Erythroblast (primary cell): ENCODE results near the gene USP40.

Experiments used
- DNase-seq, 2 experiments: peaks; one replicate each; lab custom pipeline; 2025; lab: John Stamatoyannopoulos, UW
- GATA1 ChIP-seq: IDR thresholded peaks from 2 replicates; pipeline ENCODE4 v1.6.1; 2011; ENCODE audit warnings: low read depth, mild to moderate bottlenecking, control low read depth, low read length, moderate library complexity
- POLR2A ChIP-seq: IDR thresholded peaks from 2 replicates; pipeline ENCODE4 v1.6.1; 2011; ENCODE audit warnings: mild to moderate bottlenecking, low read length

USP40 gene

DNA sequence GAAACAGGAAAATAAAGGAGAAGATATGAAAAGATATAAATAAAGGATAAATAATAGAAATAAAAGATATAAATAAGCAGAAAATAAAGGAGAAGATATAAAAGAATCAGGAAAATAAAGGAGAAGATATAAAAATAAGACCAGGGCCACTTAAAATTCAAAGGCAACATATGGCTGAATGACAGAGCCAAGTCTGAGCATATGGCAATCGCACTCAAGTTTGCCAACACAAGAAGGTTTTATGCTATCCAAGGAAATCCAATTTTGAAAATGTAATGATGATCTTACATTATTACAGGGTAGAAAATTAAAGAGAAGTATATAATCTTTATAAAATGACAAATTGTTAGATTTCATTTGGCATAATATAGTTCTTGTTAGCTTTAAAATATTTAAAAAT is 33.6 kb downstream of the USP40 start:
- no peak for DNase-seq
- TF ChIP-seq POLR2A (no peak), GATA1 (no peak)

DNA sequence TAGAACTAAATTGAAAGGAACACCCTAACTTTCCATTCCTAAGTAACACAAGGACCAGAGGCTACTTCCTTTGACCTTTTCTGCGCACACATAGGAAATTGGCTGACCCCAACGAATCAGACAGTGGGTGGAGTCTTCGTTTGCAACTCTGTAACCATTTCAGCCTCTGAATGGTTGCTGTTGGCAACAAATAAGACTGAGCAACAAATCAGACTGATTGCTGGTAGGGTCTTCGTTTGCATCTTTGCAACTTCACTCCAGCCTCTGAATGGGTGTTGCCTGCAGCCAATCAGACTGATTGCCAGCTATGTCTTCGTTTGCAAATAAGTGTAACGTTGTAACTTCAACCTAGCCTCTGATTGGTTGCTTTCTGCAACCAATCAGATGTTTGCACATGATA is 34.6 kb downstream of the USP40 start:
- no peak for DNase-seq
- TF ChIP-seq GATA1 (no peak), POLR2A (no peak)

GRCh38 chr2:233530381-233530780 is 36.2 kb downstream of the USP40 start:
- TF ChIP-seq GATA1, result no peak
- no peak for TF ChIP-seq POLR2A

GRCh38 chr2:233528182-233528581 is 38.4 kb downstream of the USP40 start:
- TF ChIP-seq POLR2A (no peak), GATA1 (no peak)

More at GRCh38 chr2:233530381-233530780, 36.2 kb downstream of the USP40 start:
- no peak for DNase-seq

GRCh38 chr2:233525791-233526190 is 40.8 kb downstream of the USP40 start:
- no peak for DNase-seq
- TF ChIP-seq GATA1, result no peak

More at GRCh38 chr2:233528182-233528581, 38.4 kb downstream of the USP40 start:
- no peak for DNase-seq

DNA sequence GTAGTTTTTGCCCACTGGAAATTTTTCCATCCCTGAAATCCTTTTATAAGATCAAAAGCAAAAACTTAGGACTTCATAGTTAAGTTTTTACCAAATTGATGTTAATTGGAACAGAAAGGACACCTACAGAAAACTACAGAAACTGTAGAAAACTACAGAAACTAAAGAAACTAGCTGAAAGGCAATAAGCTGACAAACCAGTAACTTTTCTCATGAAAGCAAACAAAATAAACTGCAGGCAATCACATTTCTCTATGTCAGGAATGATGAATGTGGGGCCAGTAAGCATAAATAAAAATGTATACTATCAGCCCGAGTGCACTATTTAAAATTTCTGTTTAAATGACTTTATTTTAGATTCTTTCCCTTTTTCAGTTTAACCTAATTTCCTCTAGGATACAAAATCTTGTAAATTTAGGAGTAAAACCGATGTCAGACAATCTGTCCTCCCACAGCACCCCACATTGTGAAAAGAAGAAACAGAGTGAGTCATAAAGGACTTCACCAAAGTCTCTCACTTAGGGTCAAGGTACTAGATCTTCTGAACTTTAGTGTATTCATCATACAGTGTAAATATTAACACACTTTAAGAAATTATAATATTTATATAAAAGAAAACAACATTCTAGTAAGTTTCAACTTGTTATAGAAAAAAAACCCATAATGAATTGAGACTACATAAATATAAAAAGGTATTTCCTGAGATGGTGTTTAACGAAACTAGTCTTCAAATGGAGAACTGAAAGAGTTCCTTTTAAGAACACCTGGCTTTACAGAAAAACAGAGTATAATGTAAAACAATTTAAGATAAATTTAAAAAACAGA is 46.6 kb downstream of the USP40 start:
- TF ChIP-seq GATA1 (no peak), POLR2A (no peak)
- DNase-seq, result no peak

DNA sequence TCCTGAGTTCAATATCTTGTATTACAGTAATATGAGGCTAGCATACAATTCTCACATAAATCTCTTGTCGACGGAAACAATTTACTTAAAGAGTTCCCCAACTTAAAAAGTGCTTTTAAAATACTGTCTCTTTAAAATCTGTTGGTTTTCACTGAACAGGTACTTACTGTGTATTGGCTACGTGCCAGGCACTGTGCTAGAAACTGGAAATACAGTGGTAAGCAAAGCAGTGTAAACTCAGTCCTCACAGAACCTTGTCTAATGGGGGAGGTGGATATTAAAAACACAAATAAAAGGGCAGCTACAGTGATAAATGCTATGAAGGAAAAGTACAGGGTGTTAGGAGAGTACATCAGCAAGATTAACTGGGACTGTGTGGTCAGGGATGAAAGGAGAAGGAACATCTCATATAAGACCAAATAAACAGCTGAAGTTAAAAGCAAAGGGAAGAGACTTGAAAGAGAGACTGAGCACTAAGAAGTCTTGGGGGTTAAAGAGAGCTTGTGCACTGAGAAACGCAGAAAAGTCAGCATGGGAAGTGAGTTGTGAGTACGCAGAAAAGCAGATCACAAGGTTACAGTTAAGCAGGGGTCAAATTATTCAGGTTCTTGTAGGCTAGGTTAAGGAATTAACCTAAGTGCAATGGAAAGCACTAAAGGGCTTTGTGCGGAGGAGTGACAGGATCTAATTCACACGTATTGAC is 52.5 kb downstream of the USP40 start:
- TF ChIP-seq POLR2A (no peak), GATA1 (no peak)
- no peak for DNase-seq

DNA sequence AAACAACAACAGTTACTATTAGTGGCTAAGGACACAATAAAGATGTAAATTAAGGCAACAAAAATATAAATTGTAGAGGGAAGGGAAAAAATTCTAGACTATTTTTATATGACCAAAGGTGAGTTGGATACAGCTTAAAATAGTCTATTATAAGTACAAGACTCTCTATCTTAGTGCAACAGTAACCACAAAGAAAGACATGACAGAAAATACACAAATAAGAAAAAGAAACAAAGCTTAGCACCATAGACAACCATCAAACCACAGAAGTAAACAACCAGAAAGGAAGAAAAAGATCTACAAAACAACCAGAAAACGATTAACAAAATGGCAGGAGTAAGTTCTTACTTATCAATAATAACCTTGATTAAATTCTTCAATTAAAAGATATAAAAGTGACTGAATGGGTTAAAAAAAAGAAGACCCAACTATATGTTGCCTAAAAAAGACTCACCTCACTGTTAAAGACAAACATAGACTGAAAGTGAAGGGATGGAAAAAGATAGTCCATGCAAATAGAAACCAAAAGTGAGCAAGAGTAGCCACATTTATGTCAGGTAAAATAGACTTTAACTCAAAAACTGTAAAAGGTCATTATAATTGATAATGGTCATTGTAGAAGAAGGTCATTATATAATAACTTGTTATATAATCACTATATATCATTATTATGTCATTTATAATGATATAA is 62.5 kb downstream of the USP40 start:
- DNase-seq, result no peak
- TF ChIP-seq GATA1 (no peak), POLR2A (no peak)

DNA sequence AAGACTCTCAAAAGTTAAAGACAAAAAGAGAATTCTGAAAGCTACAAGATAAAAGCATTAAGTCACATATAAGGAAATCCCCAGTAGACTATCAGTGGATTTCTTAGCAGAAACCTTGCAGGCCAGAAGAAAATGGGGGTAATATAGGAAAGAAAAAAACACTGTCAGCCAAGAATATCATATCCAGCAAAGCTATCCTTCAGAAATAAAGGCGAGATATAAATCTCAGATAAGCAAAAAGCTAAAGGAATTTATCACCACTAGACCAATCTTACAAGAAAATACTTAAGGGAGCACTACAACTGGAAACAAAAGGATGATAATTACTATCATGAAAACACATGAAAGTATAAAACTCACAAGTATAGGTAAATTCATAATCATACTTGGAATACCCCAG is 63.1 kb downstream of the USP40 start:
- no peak for DNase-seq
- TF ChIP-seq POLR2A, result no peak
- no peak for TF ChIP-seq GATA1

- TF ChIP-seq GATA1, result no peak
- no peak for DNase-seq
These were observed 65.1 kb downstream of the USP40 start for GRCh38 chr2:233501198-233502076.

DNA sequence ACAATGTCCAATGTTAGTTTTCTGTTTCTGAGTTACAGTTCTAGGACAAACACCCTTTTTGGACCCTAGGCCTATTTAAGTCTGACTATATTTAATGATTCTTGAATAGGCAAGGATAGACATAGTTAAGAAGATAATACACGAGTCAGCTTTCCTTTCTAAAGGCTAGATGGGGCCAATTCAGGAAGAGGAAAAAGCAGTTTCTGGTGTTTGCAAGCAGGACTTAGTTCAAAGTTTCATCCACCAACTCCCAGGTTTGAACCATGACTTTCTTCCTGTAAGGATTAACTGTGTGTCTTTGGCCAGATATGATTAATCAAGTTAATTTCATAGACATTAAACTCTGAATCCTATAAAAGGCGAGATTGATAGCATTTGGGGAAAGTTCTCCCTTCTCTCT is 66.7 kb downstream of the USP40 start:
- TF ChIP-seq POLR2A (no peak), GATA1 (no peak)
- DNase-seq, result no peak

DNA sequence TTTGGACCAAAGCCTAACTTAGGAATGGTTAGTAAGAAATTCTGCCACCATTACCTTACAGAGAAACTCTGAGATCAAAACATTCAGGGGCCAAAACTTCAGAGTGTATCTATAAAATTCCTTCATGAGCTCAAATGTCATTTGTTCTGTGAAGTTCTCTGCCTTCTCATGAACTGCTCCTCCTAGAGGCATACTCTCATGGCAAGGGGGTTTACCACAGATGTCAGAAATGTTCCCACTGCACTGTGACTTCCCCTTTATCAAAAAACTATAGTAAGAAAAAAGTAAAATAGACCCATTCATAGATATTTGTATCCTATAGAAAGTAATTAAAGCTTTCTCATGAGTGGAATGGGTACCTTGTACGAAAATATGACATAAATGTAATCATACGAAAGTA is 68.5 kb downstream of the USP40 start:
- no peak for DNase-seq
- TF ChIP-seq GATA1, result no peak
- no peak for TF ChIP-seq POLR2A

- no peak for DNase-seq
- no peak for TF ChIP-seq POLR2A
These were observed 68.9 kb downstream of the USP40 start for GRCh38 chr2:233497692-233498091.
